GM19452 (cell line): ENCODE results near the gene EIF4G3.
"Not testable (repeated sequence)": the region's sequence is repeated elsewhere in the genome, so short reads cannot be mapped to it uniquely, and the experiment has no call there.

Source experiments
- ATAC-seq: cut with Tn5 transposase; IDR thresholded peaks from one replicate; pipeline ENCODE4 v1.9.1; 2021; ENCODE audit not compliant: unreplicated experiment

Gene EIF4G3

GRCh38 chr1:21189421-21189820 lies 12.7 kb upstream of the EIF4G3 start:
- no peak for ATAC-seq

- no peak for ATAC-seq
These were observed 11.5 kb upstream of the EIF4G3 start for GRCh38 chr1:21188235-21188634.

- no peak for ATAC-seq
These were observed 8.6 kb upstream of the EIF4G3 start for GRCh38 chr1:21185221-21185731.

GRCh38 chr1:21184276-21184675 lies 7.6 kb upstream of the EIF4G3 start:
- ATAC-seq = no peak

- ATAC-seq = no peak
These were observed 5.6 kb upstream of the EIF4G3 start for GRCh38 chr1:21182181-21182731.

- ATAC-seq = not testable (repeated sequence)
These were observed 1.6 kb upstream of the EIF4G3 start for GRCh38 chr1:21178271-21178670.

GRCh38 chr1:21175670-21176581 lies 771 bp downstream of the EIF4G3 start:
- no peak for ATAC-seq

- no peak for ATAC-seq
These were observed 1.4 kb downstream of the EIF4G3 start for GRCh38 chr1:21175324-21175669.

GRCh38 chr1:21174654-21175323 lies 1.9 kb downstream of the EIF4G3 start:
- ATAC-seq = no peak

GRCh38 chr1:21174230-21174629 lies 2.5 kb downstream of the EIF4G3 start:
- ATAC-seq = no peak

GRCh38 chr1:21173096-21173495 lies 3.6 kb downstream of the EIF4G3 start:
- ATAC-seq = not testable (repeated sequence)

GRCh38 chr1:21170837-21171236 lies 5.9 kb downstream of the EIF4G3 start:
- not testable (repeated sequence) for ATAC-seq

- ATAC-seq = no peak
These were observed 8.3 kb downstream of the EIF4G3 start for GRCh38 chr1:21168444-21168843.

GRCh38 chr1:21165646-21166045 lies 11.1 kb downstream of the EIF4G3 start:
- ATAC-seq = no peak

GRCh38 chr1:21165076-21165475 lies 11.6 kb downstream of the EIF4G3 start:
- no peak for ATAC-seq

- no peak for ATAC-seq
These were observed 12.4 kb downstream of the EIF4G3 start for GRCh38 chr1:21164266-21164665.

GRCh38 chr1:21162740-21163464 lies 13.8 kb downstream of the EIF4G3 start:
- no peak for ATAC-seq

GRCh38 chr1:21161842-21162241 lies 14.9 kb downstream of the EIF4G3 start:
- ATAC-seq = no peak

- no peak for ATAC-seq
These were observed 16.4 kb downstream of the EIF4G3 start for GRCh38 chr1:21160263-21160796.

GRCh38 chr1:21157868-21158267 lies 18.8 kb downstream of the EIF4G3 start:
- no peak for ATAC-seq

- ATAC-seq = no peak
These were observed 19.6 kb downstream of the EIF4G3 start for GRCh38 chr1:21157054-21157453.
